ENCODE data around the gene NR3C1. TPM values are rescaled to one million over a fixed set of nuclear protein-coding genes. Genes with fewer than 3 reads are reported as not detected.

Gene NR3C1
- total and polyA plus RNA-seq, 2 experiments from 2014 or later, result 41.0 to 60.5 TPM

- Histone ChIP-seq H3K27me3 (no peaks in the 10 kb centered on the region), H3K79me2 (peaks cover 92% of the 10 kb centered on the region), H3K27ac (no peak overlapping the region), H4K20me1 (ENCODE audit: insufficient read depth, poor library complexity, severe bottlenecking) (peaks cover 53% of the 10 kb centered on the region), H3K9me2 (replicated peaks; ENCODE audit: insufficient read depth) (no peaks in the 10 kb centered on the region), H3K9me3 (ENCODE audit: low read depth) (no peaks in the 10 kb centered on the region), H3K36me3 (replicated peaks; ENCODE audit: insufficient read depth, low read depth) (no peaks in the 10 kb centered on the region), H2AFZ (no peak overlapping the region), H3K4me3 (no peak overlapping the region), H3K4me2 (no peak overlapping the region), H3K4me1 (ENCODE audit: insufficient read depth) (peaks cover 4% of the 10 kb centered on the region)
- TF ChIP-seq EZH2 (IDR thresholded peaks at IDR 0.05; ENCODE audit: borderline replicate concordance) (no peak), EZH2phosphoT487 (IDR thresholded peaks at IDR 0.05; ENCODE audit: low read depth, severe bottlenecking, unreplicated experiment) (no peak), CTCF (IDR thresholded peaks at IDR 0.05; ENCODE audit: poor library complexity) (no peak)
- no peak for DNase-seq (ENCODE audit: low spot score)
- WGBS (ENCODE audit: low lambda C conversion rate, missing lambda C conversion rate), result 62% methylated on average over 3 of the region's 3 CpGs
Measured at GRCh38 chr5:143373076-143373475, 30.4 kb downstream of the NR3C1 start.

- Histone ChIP-seq H3K27me3 (no peaks in the 10 kb centered on the region), H4K20me1 (ENCODE audit: insufficient read depth, poor library complexity, severe bottlenecking) (peaks cover 57% of the 10 kb centered on the region), H3K9me3 (ENCODE audit: low read depth) (no peaks in the 10 kb centered on the region), H3K79me2 (peaks cover 94% of the 10 kb centered on the region), H3K4me3 (no peak overlapping the region), H3K4me1 (ENCODE audit: insufficient read depth) (peaks cover 4% of the 10 kb centered on the region), H2AFZ (no peak overlapping the region), H3K36me3 (replicated peaks; ENCODE audit: insufficient read depth, low read depth) (no peaks in the 10 kb centered on the region), H3K9me2 (replicated peaks; ENCODE audit: insufficient read depth) (no peaks in the 10 kb centered on the region), H3K4me2 (no peak overlapping the region), H3K27ac (no peak overlapping the region)
- no peak for TF ChIP-seq EZH2 (IDR thresholded peaks at IDR 0.05; ENCODE audit: borderline replicate concordance)
- TF ChIP-seq EZH2phosphoT487 (IDR thresholded peaks at IDR 0.05; ENCODE audit: low read depth, severe bottlenecking, unreplicated experiment), result no peak
- TF ChIP-seq CTCF (IDR thresholded peaks at IDR 0.05; ENCODE audit: poor library complexity), result no peak
- WGBS (ENCODE audit: low lambda C conversion rate, missing lambda C conversion rate), result 64% methylated on average over 4 of the region's 4 CpGs
- DNase-seq (ENCODE audit: low spot score), result no peak
Measured at GRCh38 chr5:143372187-143372829, 31.2 kb downstream of the NR3C1 start.

- TF ChIP-seq EZH2phosphoT487 (IDR thresholded peaks at IDR 0.05; ENCODE audit: low read depth, severe bottlenecking, unreplicated experiment) (no peak), EZH2 (IDR thresholded peaks at IDR 0.05; ENCODE audit: borderline replicate concordance) (no peak), CTCF (IDR thresholded peaks at IDR 0.05; ENCODE audit: poor library complexity) (no peak)
- Histone ChIP-seq H3K4me2 (no peak overlapping the region), H3K36me3 (replicated peaks; ENCODE audit: insufficient read depth, low read depth) (no peaks in the 10 kb centered on the region), H3K4me1 (ENCODE audit: insufficient read depth) (peaks cover 4% of the 10 kb centered on the region), H3K27me3 (no peaks in the 10 kb centered on the region), H3K4me3 (no peak overlapping the region), H3K79me2 (peaks cover 94% of the 10 kb centered on the region), H3K9me2 (replicated peaks; ENCODE audit: insufficient read depth) (no peaks in the 10 kb centered on the region), H3K9me3 (ENCODE audit: low read depth) (no peaks in the 10 kb centered on the region), H2AFZ (no peak overlapping the region), H3K27ac (no peak overlapping the region), H4K20me1 (ENCODE audit: insufficient read depth, poor library complexity, severe bottlenecking) (peaks cover 45% of the 10 kb centered on the region)
- DNase-seq (ENCODE audit: low spot score), result no peak
- 96% methylated on average over 3 of the region's 3 CpGs for WGBS (ENCODE audit: low lambda C conversion rate, missing lambda C conversion rate)
Measured at GRCh38 chr5:143370440-143370839, 33.0 kb downstream of the NR3C1 start.
